Mononuclear cell (primary cell): ENCODE results near the gene FOXS1. TPM values are rescaled to one million over a fixed set of nuclear protein-coding genes. Genes with fewer than 3 reads are reported as not detected.

Source experiments
- H3K27me3 ChIP-seq: 2 replicates; pipeline ENCODE4 v1.6.0; 2011; ENCODE audit warnings: low read length, control low read depth; ENCODE audit not compliant: insufficient read depth
- H3K4me1 ChIP-seq: 2 replicates; pipeline ENCODE4 v1.5.1; 2011; ENCODE audit warnings: mild to moderate bottlenecking, low read length, control low read depth; ENCODE audit not compliant: insufficient read depth
- H3K4me3 ChIP-seq: 2 replicates; pipeline ENCODE4 v1.5.1; 2011; ENCODE audit warnings: mild to moderate bottlenecking, low read length, moderate library complexity
- H3K9me3 ChIP-seq: 2 replicates; pipeline ENCODE4 v1.5.1; 2011; ENCODE audit warnings: low read depth, mild to moderate bottlenecking, control low read depth, low read length
- total RNA-seq: library from RNA; depleted of rRNA; stranded (reverse); fragments of >200 nt; gene quantifications from one replicate; pipeline ENCODE4 v1.2.3, GENCODE V29; 2012

Gene FOXS1
- total RNA-seq, 1 donor = not detected

GRCh38 chr20:31864521-31865400, 19.4 kb upstream of the FOXS1 start:
- no peak overlapping the region for H3K4me3 ChIP-seq
- no peaks in the 10 kb centered on the region for H3K9me3 ChIP-seq
- H3K4me1 ChIP-seq = peaks cover 14% of the 10 kb centered on the region
- peaks cover 22% of the 10 kb centered on the region for H3K27me3 ChIP-seq

- Histone ChIP-seq H3K4me1 (peaks cover 11% of the 10 kb centered on the region), H3K9me3 (no peaks in the 10 kb centered on the region), H3K4me3 (no peak overlapping the region), H3K27me3 (peaks cover 23% of the 10 kb centered on the region)
Observed at GRCh38 chr20:31863296-31864085, 18.1 kb upstream of the FOXS1 start.

GRCh38 chr20:31862506-31862905, 17.1 kb upstream of the FOXS1 start:
- no peak overlapping the region for H3K4me3 ChIP-seq

GRCh38 chr20:31862157-31862470, 16.7 kb upstream of the FOXS1 start:
- Histone ChIP-seq H3K27me3 (peaks cover 23% of the 10 kb centered on the region), H3K9me3 (no peaks in the 10 kb centered on the region), H3K4me1 (peaks cover 11% of the 10 kb centered on the region), H3K4me3 (no peak overlapping the region)

More at GRCh38 chr20:31862506-31862905, 17.1 kb upstream of the FOXS1 start:
- H3K4me1 ChIP-seq = peaks cover 11% of the 10 kb centered on the region
- peaks cover 23% of the 10 kb centered on the region for H3K27me3 ChIP-seq
- H3K9me3 ChIP-seq = no peaks in the 10 kb centered on the region

- Histone ChIP-seq H3K9me3 (no peaks in the 10 kb centered on the region), H3K4me3 (peak overlapping the region; percentile 18), H3K4me1 (peaks cover 11% of the 10 kb centered on the region), H3K27me3 (peaks cover 23% of the 10 kb centered on the region)
Observed at GRCh38 chr20:31861385-31862156, 16.2 kb upstream of the FOXS1 start.

- Histone ChIP-seq H3K4me3 (peak overlapping the region; percentile 18), H3K27me3 (peaks cover 23% of the 10 kb centered on the region), H3K9me3 (no peaks in the 10 kb centered on the region)
Observed at GRCh38 chr20:31861135-31861384, 15.7 kb upstream of the FOXS1 start.

GRCh38 chr20:31860390-31861134, 15.2 kb upstream of the FOXS1 start:
- Histone ChIP-seq H3K27me3 (peaks cover 23% of the 10 kb centered on the region), H3K4me1 (peaks cover 11% of the 10 kb centered on the region), H3K9me3 (no peaks in the 10 kb centered on the region), H3K4me3 (no peak overlapping the region)

More at GRCh38 chr20:31861135-31861384, 15.7 kb upstream of the FOXS1 start:
- peaks cover 11% of the 10 kb centered on the region for H3K4me1 ChIP-seq

- Histone ChIP-seq H3K4me1 (peaks cover 11% of the 10 kb centered on the region), H3K9me3 (no peaks in the 10 kb centered on the region), H3K27me3 (peaks cover 23% of the 10 kb centered on the region), H3K4me3 (no peak overlapping the region)
Observed at GRCh38 chr20:31859998-31860380, 14.6 kb upstream of the FOXS1 start.

GRCh38 chr20:31859266-31859997, 14.0 kb upstream of the FOXS1 start:
- peaks cover 23% of the 10 kb centered on the region for H3K27me3 ChIP-seq
- H3K9me3 ChIP-seq = no peaks in the 10 kb centered on the region
- H3K4me3 ChIP-seq = no peak overlapping the region
- peaks cover 11% of the 10 kb centered on the region for H3K4me1 ChIP-seq

GRCh38 chr20:31858760-31859083, 13.3 kb upstream of the FOXS1 start:
- Histone ChIP-seq H3K4me3 (no peak overlapping the region), H3K4me1 (peaks cover 11% of the 10 kb centered on the region), H3K27me3 (peaks cover 23% of the 10 kb centered on the region)

GRCh38 chr20:31857861-31858759, 12.7 kb upstream of the FOXS1 start:
- Histone ChIP-seq H3K4me1 (peaks cover 11% of the 10 kb centered on the region), H3K27me3 (peaks cover 23% of the 10 kb centered on the region), H3K4me3 (no peak overlapping the region), H3K9me3 (no peaks in the 10 kb centered on the region)

More at GRCh38 chr20:31858760-31859083, 13.3 kb upstream of the FOXS1 start:
- no peaks in the 10 kb centered on the region for H3K9me3 ChIP-seq

GRCh38 chr20:31856516-31856915, 11.1 kb upstream of the FOXS1 start:
- H3K4me1 ChIP-seq = peaks cover 11% of the 10 kb centered on the region
- H3K9me3 ChIP-seq = no peaks in the 10 kb centered on the region
- H3K27me3 ChIP-seq = peaks cover 23% of the 10 kb centered on the region
- H3K4me3 ChIP-seq = no peak overlapping the region

- Histone ChIP-seq H3K4me1 (no peaks in the 10 kb centered on the region), H3K4me3 (no peak overlapping the region), H3K27me3 (peaks cover under 1% of the 10 kb centered on the region), H3K9me3 (no peaks in the 10 kb centered on the region)
Observed at GRCh38 chr20:31853481-31853880, 8.1 kb upstream of the FOXS1 start.
